B cell (primary cell): ENCODE measurements around the gene HSPA1A. TPM values are rescaled to one million over a fixed set of nuclear protein-coding genes. Genes with fewer than 3 reads are reported as not detected.

Experiments used
- ATAC-seq: fragments of 200-7000 bp; cut with Tn5 transposase; one replicate; pipeline ENCODE4 v1.10.0; 2021; ENCODE audit warnings: low read depth, mild to moderate bottlenecking, moderate number of reproducible peaks, moderate library complexity
- CTCF ChIA-PET: fragments of 350-600 bp; sonication (Branson Sonifier 250); formaldehyde crosslinking; loops from one replicate; lab custom pipeline; 2021; ENCODE audit warnings: antibody characterized with exemption, inconsistent platforms; lab: Charles Lee
- POLR2A ChIA-PET: fragments of 350-600 bp; sonication (Branson Sonifier 250); formaldehyde crosslinking; loops from one replicate; lab custom pipeline; 2021; ENCODE audit warnings: antibody characterized with exemption; lab: Charles Lee
- DNase-seq: peaks from one replicate; pipeline ENCODE4 v3.0.0; 2013
- H2AFZ ChIP-seq: 2 replicates; pipeline ENCODE4 v1.6.1; 2012; ENCODE audit warnings: mild to moderate bottlenecking, low read depth, low read length; ENCODE audit not compliant: insufficient read depth, poor library complexity, severe bottlenecking
- H3K27ac ChIP-seq, 2 donors: 1 replicate in 1 of 2; 2 replicates in 1 of 2; pipeline ENCODE4 v1.5.1; 2012 to 2013; ENCODE audit warnings: low read length in 2 of 2, mild to moderate bottlenecking in 2 of 2, moderate library complexity in 1 of 2
- H3K27me3 ChIP-seq, 4 experiments: fragments of 200-600 bp in 1 of 4; sonication (generic) in 1 of 4; replicated peaks in 1 of 4; 1 replicate in 2 of 4; 2 replicates in 2 of 4; pipeline versions ENCODE4 v1.6.1 to v1.7.0; 2013 to 2016; ENCODE audit warnings: low read length in 3 of 4, mild to moderate bottlenecking in 2 of 4, mixed read lengths in 1 of 4, moderate library complexity in 1 of 4; ENCODE audit not compliant: insufficient read depth in 4 of 4, control insufficient read depth in 3 of 4; ENCODE audit errors: control extremely low read depth in 1 of 4
- H3K36me3 ChIP-seq, 2 experiments: replicated peaks in 1 of 2; 1 replicate in 1 of 2; 2 replicates in 1 of 2; pipeline versions ENCODE4 v1.6.1 to v1.7.1; 2013; ENCODE audit warnings: low read length in 1 of 2; ENCODE audit not compliant: insufficient read depth in 2 of 2, control insufficient read depth in 1 of 2; ENCODE audit errors: control extremely low read depth in 1 of 2, extremely low read depth in 1 of 2
- H3K4me1 ChIP-seq, 2 donors: fragments of 200-600 bp in 1 of 2; sonication (generic) in 1 of 2; 1 replicate in 1 of 2; 2 replicates in 1 of 2; pipeline versions ENCODE4 v1.5.1 to v1.6.1; 2013 to 2017; ENCODE audit warnings: low read length in 2 of 2; ENCODE audit not compliant: control insufficient read depth in 2 of 2, insufficient read depth in 2 of 2
- H3K4me2 ChIP-seq: replicated peaks from 2 replicates; pipeline ENCODE3; 2012; ENCODE audit warnings: mild to moderate bottlenecking, low read depth, low read length; ENCODE audit not compliant: poor library complexity, severe bottlenecking
- H3K4me3 ChIP-seq, 5 experiments: fragments of 200-600 bp in 1 of 5; sonication (generic) in 1 of 5; 1 replicate in 3 of 5; 2 replicates in 2 of 5; pipeline versions ENCODE4 v1.5.1 to v1.7.0; 2011 to 2016; ENCODE audit warnings: low read length in 4 of 5, mild to moderate bottlenecking in 4 of 5, low read depth in 2 of 5, control low read depth in 1 of 5, moderate library complexity in 1 of 5; ENCODE audit not compliant: insufficient read depth in 1 of 5; ENCODE audit errors: control extremely low read depth in 1 of 5, extremely low read depth in 1 of 5
- H3K79me2 ChIP-seq: fragments of 200-600 bp; sonication (generic); one replicate; pipeline ENCODE4 v1.6.0; 2016; ENCODE audit warnings: low read length; ENCODE audit not compliant: control insufficient read depth, insufficient read depth
- H3K9ac ChIP-seq: fragments of 200-600 bp; sonication (generic); 2 replicates; pipeline ENCODE4 v1.6.1; 2017; ENCODE audit warnings: mild to moderate bottlenecking, low read length, moderate library complexity
- H3K9me3 ChIP-seq, 3 donors: one replicate each; pipeline versions ENCODE4 v1.6.1 to v1.7.1; 2013; ENCODE audit warnings: low read length in 2 of 3; ENCODE audit not compliant: control insufficient read depth in 2 of 3, insufficient read depth in 1 of 3; ENCODE audit errors: control extremely low read depth in 1 of 3
- H4K20me1 ChIP-seq: 2 replicates; pipeline ENCODE4 v1.6.0; 2012; ENCODE audit warnings: mild to moderate bottlenecking, low read length; ENCODE audit not compliant: insufficient read depth, control insufficient read depth, poor library complexity, severe bottlenecking
- H3K27ac Mint-ChIP-seq: one replicate; pipeline ENCODE4 v1.8.0; 2021; ENCODE audit warnings: mixed read lengths
- H3K27me3 Mint-ChIP-seq: one replicate; pipeline ENCODE4 v1.8.0; 2021; ENCODE audit warnings: mixed read lengths
- H3K4me1 Mint-ChIP-seq: one replicate; pipeline ENCODE4 v1.8.0; 2021; ENCODE audit warnings: mixed read lengths
- H3K4me3 Mint-ChIP-seq: one replicate; pipeline ENCODE4 v1.8.0; 2021; ENCODE audit warnings: mixed read lengths
- H3K9me3 Mint-ChIP-seq: one replicate; pipeline ENCODE4 v1.8.0; 2022; ENCODE audit warnings: mixed read lengths; ENCODE audit not compliant: insufficient read depth
- EZH2 ChIP-seq: IDR thresholded peaks from 2 replicates; pipeline ENCODE4 v1.6.1; 2012; ENCODE audit warnings: borderline replicate concordance, low read depth, mild to moderate bottlenecking, moderate library complexity, low read length; ENCODE audit not compliant: insufficient read depth, poor library complexity, severe bottlenecking
- WGBS: methylation state at CpG from one replicate; pipeline ENCODE4 v1.1.5; 2013; ENCODE audit warnings: missing lambda C conversion rate; ENCODE audit not compliant: insufficient coverage; 5-methylcytosine and 5-hydroxymethylcytosine counted together
- intact Hi-C: fragments of 100-400 bp; cut with micrococcal nuclease; formaldehyde crosslinking; loops from one replicate; pipeline ENCODE4 v1.10.0; 2022
- polyA plus RNA-seq: library from polyadenylated mRNA; depleted of rRNA; stranded (reverse); fragments of >200 nt; gene quantifications from 2 replicates; pipeline ENCODE4 v1.2.3, GENCODE V29; 2012
- total RNA-seq, 2 donors: library from RNA; stranded (reverse); fragments of 120-200 nt in 1 of 2; gene quantifications; 1 replicate in 1 of 2; 2 replicates in 1 of 2; pipeline versions ENCODE4 v1.2.3 to v1.2.4, GENCODE V29; 2013 to 2022
- TF ChIP-seq, protein P1 (sequence below): fragments of 200-600 bp; IDR thresholded peaks from one replicate; pipeline ENCODE4 v1.8.0; 2022; ENCODE audit warnings: antibody characterized with exemption, mild to moderate bottlenecking

HSPA1A gene
- total and polyA plus RNA-seq, 2 donors (not counting 1 experiment from before 2014, with no cell fraction given) = 61.2 to 129 TPM

DNA sequence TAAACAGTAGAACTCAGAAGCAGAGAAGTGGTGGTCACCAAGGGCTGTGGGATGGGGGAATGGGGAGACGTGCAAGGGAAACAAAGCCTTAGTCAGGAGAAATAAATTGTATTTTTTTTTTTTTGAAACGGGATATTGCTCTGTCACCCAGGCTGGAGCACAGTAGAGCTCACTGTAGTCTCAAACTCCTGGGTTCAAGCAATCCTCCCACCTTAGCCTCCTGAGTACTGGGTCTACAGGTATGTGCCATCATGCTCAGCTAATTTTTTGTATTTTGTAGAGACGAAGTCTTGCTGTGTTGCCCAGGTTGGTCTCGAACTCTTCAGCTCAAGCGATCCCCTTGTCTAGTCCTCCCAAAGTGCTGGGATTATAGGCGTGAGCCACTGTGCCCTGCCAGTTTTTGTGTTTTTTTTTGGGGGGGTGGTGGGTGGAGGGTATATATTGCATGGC lies 15.6 kb downstream of the HSPA1A start:
- H3K9me3 Mint-ChIP-seq = no peaks in the 10 kb centered on the region
- H3K27me3 Mint-ChIP-seq = no peaks in the 10 kb centered on the region
- Histone ChIP-seq H3K27me3 (no peaks in the 10 kb centered on the region), H3K9me3 (no peaks in the 10 kb centered on the region), H3K4me1 (peaks cover 29 to 57% of the 10 kb centered on the region in 2 donors), H2AFZ (peak overlapping the region; percentile 71), H4K20me1 (peaks cover 5% of the 10 kb centered on the region), H3K79me2 (peaks cover 30% of the 10 kb centered on the region), H3K27ac (peak overlapping the region in 1 of 2 donors; percentile 70), H3K4me2 (peak overlapping the region; percentile 96), H3K9ac (peak overlapping the region; percentile 77), H3K4me3 (peak overlapping the region; percentile 25 to 73 (median 58)), H3K36me3 (no peaks in the 10 kb centered on the region)
- TF ChIP-seq EZH2 = no peak
- TF ChIP-seq, protein P1, sequence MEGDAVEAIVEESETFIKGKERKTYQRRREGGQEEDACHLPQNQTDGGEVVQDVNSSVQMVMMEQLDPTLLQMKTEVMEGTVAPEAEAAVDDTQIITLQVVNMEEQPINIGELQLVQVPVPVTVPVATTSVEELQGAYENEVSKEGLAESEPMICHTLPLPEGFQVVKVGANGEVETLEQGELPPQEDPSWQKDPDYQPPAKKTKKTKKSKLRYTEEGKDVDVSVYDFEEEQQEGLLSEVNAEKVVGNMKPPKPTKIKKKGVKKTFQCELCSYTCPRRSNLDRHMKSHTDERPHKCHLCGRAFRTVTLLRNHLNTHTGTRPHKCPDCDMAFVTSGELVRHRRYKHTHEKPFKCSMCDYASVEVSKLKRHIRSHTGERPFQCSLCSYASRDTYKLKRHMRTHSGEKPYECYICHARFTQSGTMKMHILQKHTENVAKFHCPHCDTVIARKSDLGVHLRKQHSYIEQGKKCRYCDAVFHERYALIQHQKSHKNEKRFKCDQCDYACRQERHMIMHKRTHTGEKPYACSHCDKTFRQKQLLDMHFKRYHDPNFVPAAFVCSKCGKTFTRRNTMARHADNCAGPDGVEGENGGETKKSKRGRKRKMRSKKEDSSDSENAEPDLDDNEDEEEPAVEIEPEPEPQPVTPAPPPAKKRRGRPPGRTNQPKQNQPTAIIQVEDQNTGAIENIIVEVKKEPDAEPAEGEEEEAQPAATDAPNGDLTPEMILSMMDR = no peak
- H3K4me1 Mint-ChIP-seq = peaks cover 39% of the 10 kb centered on the region
- ATAC-seq = no peak
- peak overlapping the region; percentile 96 for H3K4me3 Mint-ChIP-seq
- WGBS = 71% methylated on average over 4 of the region's 6 CpGs
- peak overlapping the region; percentile 89 for H3K27ac Mint-ChIP-seq
- DNase-seq = no peak
- intact Hi-C loops = loop anchor here (1.0 to 10.0 kb wide), 6 partner anchors 16 to 284 kb away; partner anchors contain the start of genes DXO, HSPA1A, HSPA1L and NFKBIL1
- ChIA-PET POLR2A (interaction anchor here (0.6 to 4.9 kb wide), 12 partner anchors 17 to 470 kb away, joined by 3 to 37 read pairs (median 6); partner anchors contain the start of genes CSNK2B, DDAH2, HSPA1A and HSPA1L), CTCF (interaction anchor here (0.6 to 4.7 kb wide), 32 partner anchors 13 to 1485 kb away, joined by 3 to 75 read pairs (median 7); partner anchors contain the start of genes ABHD16A, ATP6V1G2, CLIC1 and DDAH2)
